ENCODE measurements around the gene CST9L. TPM values are rescaled to one million over a fixed set of nuclear protein-coding genes. Genes with fewer than 3 reads are reported as not detected.

Gene CST9L
- total RNA-seq, 1 experiment from 2014 or later = not detected

DNA sequence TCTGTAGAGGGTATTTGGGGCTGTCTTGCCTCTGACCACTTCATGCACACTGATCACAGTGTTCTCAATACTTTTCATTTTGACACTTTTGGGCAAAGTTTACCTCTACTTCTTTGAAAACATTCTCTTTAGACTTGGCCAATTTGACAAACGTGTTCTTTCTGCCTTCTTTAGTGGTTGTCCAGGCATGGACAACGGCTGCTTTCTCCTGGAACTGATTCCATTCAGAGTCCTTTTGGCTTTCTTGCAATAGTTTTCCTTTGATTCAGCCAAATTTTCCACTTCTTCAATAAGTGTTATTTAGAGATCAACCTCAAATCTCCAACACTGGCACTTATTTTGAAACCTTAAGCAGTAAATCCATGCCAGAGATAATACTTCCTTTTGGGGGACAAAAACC lies 44.1 kb upstream of the CST9L start:
- intact Hi-C loops (cut with micrococcal nuclease) = no loop called here
- no peak for ATAC-seq
- Histone ChIP-seq H3K4me3 (ENCODE audit: low read length) (no peak overlapping the region), H3K27me3 (ENCODE audit: low read length) (0 out of 2 replicates have a peak, but pooled peaks cover 6% of the 10 kb centered on the region), H3K9me2 (replicated peaks; ENCODE audit: low read length) (no peaks in the 10 kb centered on the region), H3K36me3 (ENCODE audit: low read depth, low read length) (no peaks in the 10 kb centered on the region), H3K27ac (ENCODE audit: low read length) (no peak overlapping the region), H4K20me1 (ENCODE audit: low read length) (no peaks in the 10 kb centered on the region), H3F3A (ENCODE audit: low read length, unreplicated experiment) (no peaks in the 10 kb centered on the region), H3K79me2 (ENCODE audit: low read length) (no peaks in the 10 kb centered on the region), H3K9ac (ENCODE audit: low read length) (no peak overlapping the region), H3K4me2 (ENCODE audit: low read length) (no peak overlapping the region), H3K4me1 (ENCODE audit: insufficient read depth, low read length) (no peaks in the 10 kb centered on the region), H3K9me3 (ENCODE audit: low read length) (no peaks in the 10 kb centered on the region), H2AFZ (ENCODE audit: low read length) (no peak overlapping the region)
- no TSS peak for BruUV-seq (replicated peaks)
- ChIA-PET POLR2A (ENCODE audit: unreplicated experiment) (no interaction called here), CTCF (no interaction called here)
- no peak for TF ChIP-seq EZH2phosphoT487 (IDR thresholded peaks at IDR 0.05; ENCODE audit: borderline replicate concordance, low read length)
- TF ChIP-seq EZH2 (IDR thresholded peaks at IDR 0.05; ENCODE audit: low read length, unreplicated experiment) = no peak
- TF ChIP-seq, protein P1, sequence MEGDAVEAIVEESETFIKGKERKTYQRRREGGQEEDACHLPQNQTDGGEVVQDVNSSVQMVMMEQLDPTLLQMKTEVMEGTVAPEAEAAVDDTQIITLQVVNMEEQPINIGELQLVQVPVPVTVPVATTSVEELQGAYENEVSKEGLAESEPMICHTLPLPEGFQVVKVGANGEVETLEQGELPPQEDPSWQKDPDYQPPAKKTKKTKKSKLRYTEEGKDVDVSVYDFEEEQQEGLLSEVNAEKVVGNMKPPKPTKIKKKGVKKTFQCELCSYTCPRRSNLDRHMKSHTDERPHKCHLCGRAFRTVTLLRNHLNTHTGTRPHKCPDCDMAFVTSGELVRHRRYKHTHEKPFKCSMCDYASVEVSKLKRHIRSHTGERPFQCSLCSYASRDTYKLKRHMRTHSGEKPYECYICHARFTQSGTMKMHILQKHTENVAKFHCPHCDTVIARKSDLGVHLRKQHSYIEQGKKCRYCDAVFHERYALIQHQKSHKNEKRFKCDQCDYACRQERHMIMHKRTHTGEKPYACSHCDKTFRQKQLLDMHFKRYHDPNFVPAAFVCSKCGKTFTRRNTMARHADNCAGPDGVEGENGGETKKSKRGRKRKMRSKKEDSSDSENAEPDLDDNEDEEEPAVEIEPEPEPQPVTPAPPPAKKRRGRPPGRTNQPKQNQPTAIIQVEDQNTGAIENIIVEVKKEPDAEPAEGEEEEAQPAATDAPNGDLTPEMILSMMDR (conservative IDR thresholded peaks at IDR 0.05; ENCODE audit: low read depth, low read length) = no peak
- DNase-seq = no peak

DNA sequence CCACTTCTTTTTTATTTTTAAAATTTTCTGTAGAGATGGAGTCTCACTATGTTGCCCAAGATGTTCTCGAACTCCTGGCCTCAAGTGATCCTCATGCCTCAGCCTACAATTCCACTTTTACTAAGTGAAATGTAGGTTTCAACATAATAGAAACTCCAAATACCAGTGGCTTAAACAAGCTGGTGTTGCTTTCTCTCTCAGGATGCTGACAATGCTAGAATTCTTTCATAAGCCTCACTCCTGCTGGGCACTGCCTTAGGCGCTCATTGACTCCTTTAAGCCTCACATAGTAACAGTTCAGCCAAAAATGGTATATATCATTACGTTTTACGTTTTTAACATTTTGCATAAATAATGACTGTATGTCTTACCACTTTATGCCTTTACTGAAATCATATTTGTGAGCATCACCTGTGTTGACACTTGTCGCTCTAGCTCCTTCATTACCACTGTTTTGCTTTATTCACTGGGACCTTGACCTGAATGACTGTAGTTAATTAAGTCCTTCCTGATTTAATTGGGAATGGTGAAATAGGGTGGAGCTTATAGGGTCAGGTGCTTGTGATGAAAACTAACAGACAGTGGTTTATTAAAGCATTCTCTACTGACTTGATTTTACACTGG lies 41.3 kb upstream of the CST9L start:
- H3K9me2 ChIP-seq (replicated peaks; ENCODE audit: low read length) = no peaks in the 10 kb centered on the region
- BruUV-seq (replicated peaks) = no TSS peak
- ChIA-PET CTCF (no interaction called here), POLR2A (ENCODE audit: unreplicated experiment) (no interaction called here)
- no peaks in the 10 kb centered on the region for H3K79me2 ChIP-seq (ENCODE audit: low read length)
- no peak for ATAC-seq
- no peaks in the 10 kb centered on the region for H4K20me1 ChIP-seq (ENCODE audit: low read length)
- no peaks in the 10 kb centered on the region for H3K36me3 ChIP-seq (ENCODE audit: low read depth, low read length)
- DNase-seq = no peak
- no peak overlapping the region for H3K4me2 ChIP-seq (ENCODE audit: low read length)
- no peaks in the 10 kb centered on the region for H3K4me1 ChIP-seq (ENCODE audit: insufficient read depth, low read length)
- TF ChIP-seq EZH2phosphoT487 (IDR thresholded peaks at IDR 0.05; ENCODE audit: borderline replicate concordance, low read length) = no peak
- TF ChIP-seq, protein P1 (conservative IDR thresholded peaks at IDR 0.05; ENCODE audit: low read depth, low read length) = no peak
- TF ChIP-seq EZH2 (IDR thresholded peaks at IDR 0.05; ENCODE audit: low read length, unreplicated experiment) = no peak
- H3K9ac ChIP-seq (ENCODE audit: low read length) = no peak overlapping the region
- no peaks in the 10 kb centered on the region for H3F3A ChIP-seq (ENCODE audit: low read length, unreplicated experiment)
- H3K9me3 ChIP-seq (ENCODE audit: low read length) = no peaks in the 10 kb centered on the region
- H3K27ac ChIP-seq (ENCODE audit: low read length) = no peak overlapping the region
- no peak overlapping the region for H2AFZ ChIP-seq (ENCODE audit: low read length)
- intact Hi-C loops (cut with micrococcal nuclease) = no loop called here
- H3K27me3 ChIP-seq (ENCODE audit: low read length) = peaks cover 9% of the 10 kb centered on the region; the same call in 1 of the 2 replicates
- H3K4me3 ChIP-seq (ENCODE audit: low read length) = no peak overlapping the region

DNA sequence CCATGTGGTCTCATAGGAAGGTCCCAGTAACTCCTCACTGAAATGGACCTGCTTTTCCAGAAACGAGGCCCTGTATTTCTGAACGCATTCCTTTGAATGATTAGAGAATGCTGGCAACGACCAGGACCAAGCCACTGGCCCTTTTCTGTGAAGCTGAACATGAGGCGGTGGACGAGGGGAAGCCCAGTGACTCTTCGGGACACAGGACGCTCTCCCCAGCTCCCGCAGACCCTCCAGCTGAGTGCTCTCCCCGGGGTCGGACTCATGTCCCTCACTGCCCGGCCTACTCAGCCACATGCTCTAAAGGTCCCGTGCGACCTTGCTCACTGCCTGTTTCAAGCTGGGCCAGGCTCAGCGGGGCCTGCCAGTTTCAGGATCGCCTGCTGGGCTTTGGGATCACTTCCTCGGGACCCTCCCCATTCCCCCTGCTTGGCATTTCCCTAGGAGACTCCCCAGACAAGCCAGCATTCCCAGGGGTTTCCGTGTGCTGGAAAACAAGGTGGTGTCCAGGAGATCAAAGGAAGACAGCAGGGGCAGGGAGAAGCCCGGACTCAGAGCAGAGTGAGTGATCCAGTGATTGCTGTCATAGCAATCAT lies 40.1 kb upstream of the CST9L start:
- Histone ChIP-seq H3K27me3 (ENCODE audit: low read length) (peaks cover 9% of the 10 kb centered on the region; the same call in 1 of the 2 replicates), H3K4me3 (ENCODE audit: low read length) (no peak overlapping the region), H3F3A (ENCODE audit: low read length, unreplicated experiment) (no peaks in the 10 kb centered on the region), H3K9ac (ENCODE audit: low read length) (no peak overlapping the region), H3K9me3 (ENCODE audit: low read length) (no peaks in the 10 kb centered on the region), H3K27ac (ENCODE audit: low read length) (no peak overlapping the region), H3K4me2 (ENCODE audit: low read length) (no peak overlapping the region), H4K20me1 (ENCODE audit: low read length) (no peaks in the 10 kb centered on the region), H3K79me2 (ENCODE audit: low read length) (no peaks in the 10 kb centered on the region), H3K9me2 (replicated peaks; ENCODE audit: low read length) (no peaks in the 10 kb centered on the region), H2AFZ (ENCODE audit: low read length) (no peak overlapping the region), H3K36me3 (ENCODE audit: low read depth, low read length) (no peaks in the 10 kb centered on the region), H3K4me1 (ENCODE audit: insufficient read depth, low read length) (no peaks in the 10 kb centered on the region)
- DNase-seq (no peak), ATAC-seq (no peak)
- no TSS peak for BruUV-seq (replicated peaks)
- TF ChIP-seq EZH2phosphoT487 (IDR thresholded peaks at IDR 0.05; ENCODE audit: borderline replicate concordance, low read length) (no peak), EZH2 (IDR thresholded peaks at IDR 0.05; ENCODE audit: low read length, unreplicated experiment) (no peak)
- TF ChIP-seq, protein P1 (conservative IDR thresholded peaks at IDR 0.05; ENCODE audit: low read depth, low read length) = no peak
- POLR2A ChIA-PET (ENCODE audit: unreplicated experiment) = no interaction called here
- intact Hi-C loops (cut with micrococcal nuclease) = no loop called here
- CTCF ChIA-PET = no interaction called here

Measured in PC-3 (cell line).